DOHH2 (cell line): ENCODE results near the gene HOXA5.

ENCODE experiments used
- H3F3A ChIP-seq: fragments of 200-600 bp; sonication (generic), shearing (Covaris generic); 2 replicates; pipeline ENCODE4 v1.6.0; 2016; ENCODE audit warnings: antibody characterized with exemption, mild to moderate bottlenecking; ENCODE audit not compliant: control insufficient read depth, insufficient read depth
- H3K27ac ChIP-seq: fragments of 200-600 bp; sonication (generic); 2 replicates; pipeline ENCODE4 v1.5.1; 2014; ENCODE audit warnings: low read depth, mild to moderate bottlenecking, low read length, moderate library complexity
- H3K27me3 ChIP-seq: fragments of 200-600 bp; sonication (generic); 2 replicates; pipeline ENCODE4 v1.6.1; 2014; ENCODE audit warnings: mild to moderate bottlenecking, low read length, mixed read lengths; ENCODE audit not compliant: control insufficient read depth
- H3K36me3 ChIP-seq: fragments of 200-600 bp; sonication (generic); 2 replicates; pipeline ENCODE4 v1.6.1; 2014; ENCODE audit warnings: mild to moderate bottlenecking, low read length, moderate library complexity, mixed read lengths; ENCODE audit not compliant: control insufficient read depth
- H3K4me1 ChIP-seq: fragments of 200-600 bp; sonication (generic); 2 replicates; pipeline ENCODE4 v1.6.1; 2014; ENCODE audit warnings: mild to moderate bottlenecking, low read length, mixed read lengths; ENCODE audit not compliant: control insufficient read depth
- H3K4me2 ChIP-seq: fragments of 200-600 bp; sonication (generic); 2 replicates; pipeline ENCODE4 v1.6.0; 2014; ENCODE audit warnings: mild to moderate bottlenecking, low read length, moderate library complexity
- H3K4me3 ChIP-seq: fragments of 200-600 bp; sonication (generic); 2 replicates; pipeline ENCODE4 v1.5.1; 2014; ENCODE audit warnings: mild to moderate bottlenecking, low read length, mixed read lengths
- H3K79me2 ChIP-seq: fragments of 200-600 bp; sonication (generic); 2 replicates; pipeline ENCODE4 v1.6.1; 2014; ENCODE audit warnings: mild to moderate bottlenecking, low read length, mixed read lengths; ENCODE audit not compliant: control insufficient read depth
- H3K9me2 ChIP-seq: fragments of 200-600 bp; sonication (generic); replicated peaks from 2 replicates; pipeline ENCODE4 v1.6.1; 2014; ENCODE audit warnings: mild to moderate bottlenecking, low read length, mixed read lengths; ENCODE audit not compliant: control insufficient read depth
- H3K9me3 ChIP-seq: fragments of 200-600 bp; sonication (generic); 2 replicates; pipeline ENCODE4 v1.6.1; 2014; ENCODE audit warnings: antibody characterized with exemption, low read length, mixed read lengths; ENCODE audit not compliant: control insufficient read depth, insufficient read depth
- H4K20me1 ChIP-seq: fragments of 200-600 bp; sonication (generic); 2 replicates; pipeline ENCODE4 v1.6.0; 2014; ENCODE audit warnings: low read depth, mild to moderate bottlenecking, antibody characterized with exemption, low read length, moderate library complexity; ENCODE audit not compliant: control insufficient read depth, insufficient read depth
- CTCF ChIP-seq: fragments of 200-600 bp; sonication (generic); IDR thresholded peaks from one replicate; pipeline ENCODE4 v1.5.1; 2014; ENCODE audit warnings: antibody characterized with exemption, mild to moderate bottlenecking, low read depth, low read length; ENCODE audit not compliant: poor library complexity, severe bottlenecking
- EZH2phosphoT487 ChIP-seq: fragments of 200-600 bp; sonication (generic); IDR thresholded peaks from 2 replicates; pipeline ENCODE4 v1.6.1; 2017; ENCODE audit warnings: borderline replicate concordance, mild to moderate bottlenecking, antibody characterized with exemption, low read length, moderate library complexity, mixed read lengths

The HOXA5 gene

DNA sequence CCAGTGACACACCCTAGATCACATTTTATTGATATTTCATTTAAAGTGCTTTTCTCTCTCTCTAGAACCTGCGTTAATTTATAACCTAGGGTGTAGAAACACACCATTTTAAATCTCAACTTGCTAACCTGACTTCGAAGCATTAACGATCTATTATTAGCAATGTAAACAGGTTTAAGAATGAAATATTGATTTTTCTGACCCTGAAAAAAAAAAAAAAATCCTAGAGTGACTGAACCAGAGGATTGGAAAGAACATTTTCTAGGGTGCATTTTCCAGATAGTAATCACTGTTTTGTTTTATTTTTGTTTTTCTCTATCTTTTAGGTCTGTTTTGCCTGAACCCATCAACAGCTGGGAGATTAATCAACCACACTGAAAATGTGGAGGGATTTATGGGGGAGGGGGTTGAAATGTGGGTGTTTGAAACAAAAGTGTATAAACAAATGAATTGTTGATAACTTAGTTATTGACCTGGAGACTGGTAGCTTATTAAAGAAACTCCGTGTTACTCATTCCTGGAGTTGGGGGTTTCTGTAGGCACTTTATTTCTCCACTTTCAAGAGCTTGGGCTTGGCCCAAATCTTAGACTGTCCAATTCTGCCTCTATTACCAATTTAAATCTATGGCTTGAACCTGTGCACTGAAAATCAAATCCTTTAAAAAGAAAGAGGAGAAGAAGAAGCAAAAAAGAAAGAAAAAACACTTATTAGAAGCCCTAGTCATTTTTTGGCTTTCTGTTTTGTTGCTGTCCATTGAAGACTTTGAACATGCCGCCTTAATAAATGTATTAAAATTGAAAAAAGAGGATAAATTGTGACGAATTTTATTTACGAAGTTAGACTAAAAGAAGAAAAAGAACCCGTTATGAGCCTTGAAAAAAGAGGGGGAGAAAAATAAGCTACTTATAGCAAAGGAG is 43.8 kb downstream of the HOXA5 start:
- H3K36me3 ChIP-seq = no peaks in the 10 kb centered on the region
- no peaks in the 10 kb centered on the region for H3K9me2 ChIP-seq
- no peak overlapping the region for H3K27ac ChIP-seq
- H3K4me1 ChIP-seq = peaks cover 21% of the 10 kb centered on the region
- TF ChIP-seq CTCF = no peak
- no peak for TF ChIP-seq EZH2phosphoT487
- H3F3A ChIP-seq = peaks cover 3% of the 10 kb centered on the region; the same call in 1 of the 2 replicates
- peaks cover 15% of the 10 kb centered on the region for H3K79me2 ChIP-seq
- no peaks in the 10 kb centered on the region for H3K9me3 ChIP-seq
- no peaks in the 10 kb centered on the region for H4K20me1 ChIP-seq
- H3K4me2 ChIP-seq = no peak overlapping the region
- H3K27me3 ChIP-seq = peaks cover 25% of the 10 kb centered on the region
- no peak overlapping the region for H3K4me3 ChIP-seq

DNA sequence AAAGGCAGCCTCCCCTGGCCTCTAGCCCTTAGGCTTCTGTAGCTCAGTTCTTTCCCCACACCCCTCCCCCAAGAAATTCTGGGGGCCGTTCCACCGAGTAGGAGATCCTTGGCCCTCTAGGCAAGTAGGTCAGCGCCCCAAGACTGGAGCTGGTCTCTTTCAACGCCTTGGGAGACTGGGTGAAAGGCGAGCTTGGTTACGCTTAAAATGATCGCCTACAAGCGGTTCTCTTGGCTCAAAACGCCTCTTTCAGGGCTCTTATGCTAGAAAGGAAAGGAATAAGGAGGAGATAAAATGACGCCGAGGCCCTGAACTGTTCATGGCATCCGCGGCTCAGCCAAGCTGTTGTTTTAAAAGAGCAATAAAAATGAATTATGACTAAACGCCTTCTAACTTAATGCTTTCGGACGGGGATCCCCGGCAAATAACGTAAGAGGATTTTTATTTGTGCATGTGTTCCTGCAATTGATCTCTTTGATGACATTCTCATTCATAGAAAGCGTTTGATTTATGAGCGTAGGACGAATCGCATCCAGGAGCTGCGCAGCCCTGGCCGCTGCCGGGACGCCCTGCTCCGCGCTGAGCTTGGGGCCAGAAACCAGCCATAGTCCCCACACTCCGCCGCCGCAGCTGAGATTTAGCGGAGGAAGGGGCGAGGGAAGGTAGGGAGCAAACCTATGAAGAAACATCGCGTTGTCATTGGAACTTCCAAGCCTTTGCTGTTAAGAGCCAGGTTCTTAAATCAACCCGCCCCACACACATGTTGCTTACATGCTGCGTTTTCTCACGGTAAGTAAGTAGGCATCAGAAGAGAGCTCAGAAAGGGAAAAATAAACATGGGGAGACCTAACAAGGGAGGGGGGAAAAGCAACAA is 44.7 kb downstream of the HOXA5 start:
- peaks cover 21% of the 10 kb centered on the region for H3K4me1 ChIP-seq
- H3K4me2 ChIP-seq = no peak overlapping the region
- H3K79me2 ChIP-seq = peaks cover 15% of the 10 kb centered on the region
- no peaks in the 10 kb centered on the region for H3K9me2 ChIP-seq
- H3K4me3 ChIP-seq = no peak overlapping the region
- no peaks in the 10 kb centered on the region for H3K36me3 ChIP-seq
- peaks cover 3% of the 10 kb centered on the region; the same call in 1 of the 2 replicates for H3F3A ChIP-seq
- H3K9me3 ChIP-seq = no peaks in the 10 kb centered on the region
- no peak overlapping the region for H3K27ac ChIP-seq
- no peaks in the 10 kb centered on the region for H4K20me1 ChIP-seq
- TF ChIP-seq CTCF = no peak
- TF ChIP-seq EZH2phosphoT487 = no peak
- peaks cover 20% of the 10 kb centered on the region for H3K27me3 ChIP-seq

DNA sequence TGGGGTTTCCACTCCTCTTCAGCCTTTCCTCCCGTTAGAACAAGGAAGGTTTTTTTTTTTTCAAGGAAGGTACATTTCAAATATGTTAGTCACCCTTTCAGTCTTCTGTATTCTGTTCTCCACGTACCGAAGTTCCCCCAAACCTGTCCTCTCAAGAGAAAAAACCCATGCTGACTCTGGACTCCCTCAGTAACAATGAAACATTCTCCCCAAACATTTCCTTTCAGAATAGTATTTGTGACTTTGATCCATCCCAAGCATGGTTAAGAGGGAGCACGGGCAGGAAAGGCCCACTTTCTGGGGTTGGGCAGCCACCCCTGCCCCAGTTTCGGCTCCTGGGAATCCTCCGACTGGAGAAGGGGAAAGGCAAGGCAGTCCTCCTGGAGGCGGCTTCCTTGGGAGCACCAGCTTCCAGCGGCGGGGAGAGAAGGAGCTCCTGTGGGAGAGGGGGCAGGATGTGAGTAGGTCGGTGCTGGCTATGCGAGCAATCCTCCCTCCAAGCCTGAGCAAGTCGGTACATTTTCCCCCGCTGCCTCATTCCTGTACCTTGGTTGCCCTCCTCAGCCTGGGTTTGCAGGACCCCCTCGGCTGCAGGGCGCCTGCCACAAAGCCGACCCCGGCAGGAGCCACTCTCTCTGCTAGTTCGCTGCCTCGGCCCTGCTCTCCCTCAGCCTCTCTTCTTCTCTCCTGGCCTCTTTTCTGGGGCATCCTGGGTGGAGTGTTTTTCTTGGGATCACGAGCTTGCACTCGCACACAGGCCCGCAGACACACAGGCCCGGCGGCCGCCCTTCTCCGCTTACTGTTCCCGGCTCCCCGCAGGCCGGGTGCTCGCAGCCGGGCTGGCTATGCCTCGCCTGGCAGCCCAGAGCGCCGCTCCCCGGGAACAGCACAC is 45.5 kb downstream of the HOXA5 start:
- Histone ChIP-seq H3K27me3 (peaks cover 14% of the 10 kb centered on the region), H4K20me1 (no peaks in the 10 kb centered on the region), H3K27ac (no peak overlapping the region), H3K9me3 (no peaks in the 10 kb centered on the region), H3K4me3 (peak overlapping the region; percentile 90), H3F3A (peaks cover 3% of the 10 kb centered on the region; the same call in 1 of the 2 replicates), H3K79me2 (peaks cover 15% of the 10 kb centered on the region), H3K9me2 (no peaks in the 10 kb centered on the region), H3K36me3 (no peaks in the 10 kb centered on the region), H3K4me1 (peaks cover 26% of the 10 kb centered on the region), H3K4me2 (peak overlapping the region; percentile 89)
- TF ChIP-seq EZH2phosphoT487 = no peak
